B cell (primary cell): Measurements from ENCODE around the gene TMEM163. TPM values are rescaled to one million over a fixed set of nuclear protein-coding genes. Genes with fewer than 3 reads are reported as not detected.
A peak's percentile ranks its signal among the peaks of the same experiment; 100 is the strongest.

Experiments used
- ATAC-seq: fragments of 200-7000 bp; cut with Tn5 transposase; one replicate; pipeline ENCODE4 v1.10.0; 2021; ENCODE audit warnings: low read depth, mild to moderate bottlenecking, moderate number of reproducible peaks, moderate library complexity
- CTCF ChIA-PET: fragments of 350-600 bp; sonication (Branson Sonifier 250); formaldehyde crosslinking; loops from one replicate; lab custom pipeline; 2021; ENCODE audit warnings: antibody characterized with exemption, inconsistent platforms; lab: Charles Lee
- POLR2A ChIA-PET: fragments of 350-600 bp; sonication (Branson Sonifier 250); formaldehyde crosslinking; loops from one replicate; lab custom pipeline; 2021; ENCODE audit warnings: antibody characterized with exemption; lab: Charles Lee
- DNase-seq: peaks from one replicate; pipeline ENCODE4 v3.0.0; 2013
- H2AFZ ChIP-seq: 2 replicates; pipeline ENCODE4 v1.6.1; 2012; ENCODE audit warnings: mild to moderate bottlenecking, low read depth, low read length; ENCODE audit not compliant: insufficient read depth, poor library complexity, severe bottlenecking
- H3K27ac ChIP-seq, 2 donors: 1 replicate in 1 of 2; 2 replicates in 1 of 2; pipeline ENCODE4 v1.5.1; 2012 to 2013; ENCODE audit warnings: low read length in 2 of 2, mild to moderate bottlenecking in 2 of 2, moderate library complexity in 1 of 2
- H3K27me3 ChIP-seq, 4 experiments: fragments of 200-600 bp in 1 of 4; sonication (generic) in 1 of 4; replicated peaks in 1 of 4; 1 replicate in 2 of 4; 2 replicates in 2 of 4; pipeline versions ENCODE4 v1.6.1 to v1.7.0; 2013 to 2016; ENCODE audit warnings: low read length in 3 of 4, mild to moderate bottlenecking in 2 of 4, mixed read lengths in 1 of 4, moderate library complexity in 1 of 4; ENCODE audit not compliant: insufficient read depth in 4 of 4, control insufficient read depth in 3 of 4; ENCODE audit errors: control extremely low read depth in 1 of 4
- H3K36me3 ChIP-seq, 2 experiments: replicated peaks in 1 of 2; 1 replicate in 1 of 2; 2 replicates in 1 of 2; pipeline versions ENCODE4 v1.6.1 to v1.7.1; 2013; ENCODE audit warnings: low read length in 1 of 2; ENCODE audit not compliant: insufficient read depth in 2 of 2, control insufficient read depth in 1 of 2; ENCODE audit errors: control extremely low read depth in 1 of 2, extremely low read depth in 1 of 2
- H3K4me1 ChIP-seq, 2 donors: fragments of 200-600 bp in 1 of 2; sonication (generic) in 1 of 2; 1 replicate in 1 of 2; 2 replicates in 1 of 2; pipeline versions ENCODE4 v1.5.1 to v1.6.1; 2013 to 2017; ENCODE audit warnings: low read length in 2 of 2; ENCODE audit not compliant: control insufficient read depth in 2 of 2, insufficient read depth in 2 of 2
- H3K4me2 ChIP-seq: replicated peaks from 2 replicates; pipeline ENCODE3; 2012; ENCODE audit warnings: mild to moderate bottlenecking, low read depth, low read length; ENCODE audit not compliant: poor library complexity, severe bottlenecking
- H3K4me3 ChIP-seq, 5 experiments: fragments of 200-600 bp in 1 of 5; sonication (generic) in 1 of 5; 1 replicate in 3 of 5; 2 replicates in 2 of 5; pipeline versions ENCODE4 v1.5.1 to v1.7.0; 2011 to 2016; ENCODE audit warnings: low read length in 4 of 5, mild to moderate bottlenecking in 4 of 5, low read depth in 2 of 5, control low read depth in 1 of 5, moderate library complexity in 1 of 5; ENCODE audit not compliant: insufficient read depth in 1 of 5; ENCODE audit errors: control extremely low read depth in 1 of 5, extremely low read depth in 1 of 5
- H3K79me2 ChIP-seq: fragments of 200-600 bp; sonication (generic); one replicate; pipeline ENCODE4 v1.6.0; 2016; ENCODE audit warnings: low read length; ENCODE audit not compliant: control insufficient read depth, insufficient read depth
- H3K9ac ChIP-seq: fragments of 200-600 bp; sonication (generic); 2 replicates; pipeline ENCODE4 v1.6.1; 2017; ENCODE audit warnings: mild to moderate bottlenecking, low read length, moderate library complexity
- H3K9me3 ChIP-seq, 3 donors: one replicate each; pipeline versions ENCODE4 v1.6.1 to v1.7.1; 2013; ENCODE audit warnings: low read length in 2 of 3; ENCODE audit not compliant: control insufficient read depth in 2 of 3, insufficient read depth in 1 of 3; ENCODE audit errors: control extremely low read depth in 1 of 3
- H4K20me1 ChIP-seq: 2 replicates; pipeline ENCODE4 v1.6.0; 2012; ENCODE audit warnings: mild to moderate bottlenecking, low read length; ENCODE audit not compliant: insufficient read depth, control insufficient read depth, poor library complexity, severe bottlenecking
- H3K27ac Mint-ChIP-seq: one replicate; pipeline ENCODE4 v1.8.0; 2021; ENCODE audit warnings: mixed read lengths
- H3K27me3 Mint-ChIP-seq: one replicate; pipeline ENCODE4 v1.8.0; 2021; ENCODE audit warnings: mixed read lengths
- H3K4me1 Mint-ChIP-seq: one replicate; pipeline ENCODE4 v1.8.0; 2021; ENCODE audit warnings: mixed read lengths
- H3K4me3 Mint-ChIP-seq: one replicate; pipeline ENCODE4 v1.8.0; 2021; ENCODE audit warnings: mixed read lengths
- H3K9me3 Mint-ChIP-seq: one replicate; pipeline ENCODE4 v1.8.0; 2022; ENCODE audit warnings: mixed read lengths; ENCODE audit not compliant: insufficient read depth
- CTCF ChIP-seq: fragments of 200-600 bp; IDR thresholded peaks from one replicate; pipeline ENCODE4 v1.8.0; 2022; ENCODE audit warnings: antibody characterized with exemption, mild to moderate bottlenecking
- EZH2 ChIP-seq: IDR thresholded peaks from 2 replicates; pipeline ENCODE4 v1.6.1; 2012; ENCODE audit warnings: borderline replicate concordance, low read depth, mild to moderate bottlenecking, moderate library complexity, low read length; ENCODE audit not compliant: insufficient read depth, poor library complexity, severe bottlenecking
- WGBS: methylation state at CpG from one replicate; pipeline ENCODE4 v1.1.5; 2013; ENCODE audit warnings: missing lambda C conversion rate; ENCODE audit not compliant: insufficient coverage; 5-methylcytosine and 5-hydroxymethylcytosine counted together
- intact Hi-C: fragments of 100-400 bp; cut with micrococcal nuclease; formaldehyde crosslinking; loops from one replicate; pipeline ENCODE4 v1.10.0; 2022
- polyA plus RNA-seq: library from polyadenylated mRNA; depleted of rRNA; stranded (reverse); fragments of >200 nt; gene quantifications from 2 replicates; pipeline ENCODE4 v1.2.3, GENCODE V29; 2012
- total RNA-seq, 2 donors: library from RNA; stranded (reverse); fragments of 120-200 nt in 1 of 2; gene quantifications; 1 replicate in 1 of 2; 2 replicates in 1 of 2; pipeline versions ENCODE4 v1.2.3 to v1.2.4, GENCODE V29; 2013 to 2022

Gene TMEM163
- total and polyA plus RNA-seq, 2 donors (not counting 1 experiment from before 2014, with no cell fraction given): 2.6 to 5.6 TPM

- H3K9ac ChIP-seq: no peak overlapping the region
- DNase-seq (no peak), ATAC-seq (no peak)
- no peaks in the 10 kb centered on the region for H3K9me3 ChIP-seq
- intact Hi-C loops: loop anchor here (1.0 kb wide), 3 partner anchors 333 to 565 kb away; no protein-coding TSS in a partner anchor
- H3K36me3 ChIP-seq: peaks cover 0 to 76% of the 10 kb centered on the region in 2 experiments
- no peak overlapping the region for H3K4me3 ChIP-seq
- CTCF ChIA-PET: interaction anchor here (0.6 to 3.9 kb wide), 39 partner anchors 9 to 607 kb away, joined by 3 to 35 read pairs (median 3); no protein-coding TSS in a partner anchor
- H4K20me1 ChIP-seq: peaks cover 33% of the 10 kb centered on the region
- POLR2A ChIA-PET: no interaction called here
- no peak overlapping the region for H2AFZ ChIP-seq
- H3K27me3 Mint-ChIP-seq: no peaks in the 10 kb centered on the region
- no peaks in the 10 kb centered on the region for H3K27me3 ChIP-seq
- no peak overlapping the region for H3K27ac ChIP-seq
- peak overlapping the region; percentile 68 for H3K27ac Mint-ChIP-seq
- 43% methylated on average over 2 of the region's 2 CpGs for WGBS
- H3K4me1 ChIP-seq: no peaks in the 10 kb centered on the region
- no peaks in the 10 kb centered on the region for H3K79me2 ChIP-seq
- no peaks in the 10 kb centered on the region for H3K4me1 Mint-ChIP-seq
- TF ChIP-seq EZH2 (no peak), CTCF (no peak)
- no peak overlapping the region for H3K4me3 Mint-ChIP-seq
- H3K4me2 ChIP-seq: no peak overlapping the region
- H3K9me3 Mint-ChIP-seq: no peaks in the 10 kb centered on the region
Observed at GRCh38 chr2:134451347-134451630, 267.5 kb downstream of the TMEM163 start.

- no peak overlapping the region for H3K4me3 Mint-ChIP-seq
- H4K20me1 ChIP-seq: peaks cover 44% of the 10 kb centered on the region
- no peak for TF ChIP-seq CTCF
- no peak for TF ChIP-seq EZH2
- ATAC-seq (no peak), DNase-seq (no peak)
- H3K9me3 Mint-ChIP-seq: no peaks in the 10 kb centered on the region
- H3K9ac ChIP-seq: no peak overlapping the region
- no peaks in the 10 kb centered on the region for H3K79me2 ChIP-seq
- CTCF ChIA-PET: interaction anchor here (1.1 to 3.9 kb wide), 12 partner anchors 8 to 564 kb away, joined by 3 to 35 read pairs (median 8); no protein-coding TSS in a partner anchor
- WGBS: over 99% methylated on average over 13 of the region's 15 CpGs
- no peak overlapping the region for H3K4me2 ChIP-seq
- H3K27me3 ChIP-seq: no peaks in the 10 kb centered on the region
- H3K9me3 ChIP-seq: no peaks in the 10 kb centered on the region
- H3K27ac ChIP-seq: no peak overlapping the region
- no peaks in the 10 kb centered on the region for H3K4me1 Mint-ChIP-seq
- no peaks in the 10 kb centered on the region for H3K4me1 ChIP-seq
- intact Hi-C loops: no loop called here
- peak overlapping the region; percentile 43 for H3K27ac Mint-ChIP-seq
- POLR2A ChIA-PET: no interaction called here
- no peaks in the 10 kb centered on the region for H3K27me3 Mint-ChIP-seq
- H3K4me3 ChIP-seq: no peak overlapping the region
- H3K36me3 ChIP-seq: peaks cover 0 to 88% of the 10 kb centered on the region in 2 experiments
- H2AFZ ChIP-seq: no peak overlapping the region
Observed at GRCh38 chr2:134449751-134450513, 268.9 kb downstream of the TMEM163 start.
